HepG2 (cell line): ENCODE measurements around the gene TNNT1. TPM values are rescaled to one million over a fixed set of nuclear protein-coding genes. Genes with fewer than 3 reads are reported as not detected.

Experiments
- FOXC1 ChIP-seq: sonication (generic); formaldehyde crosslinking; IDR thresholded peaks from 2 replicates; pipeline ENCODE4 v1.8.0; 2022; ENCODE audit warnings: mild to moderate bottlenecking, missing genetic modification reagents, borderline replicate concordance
- KLF12 ChIP-seq: sonication (generic); formaldehyde crosslinking; IDR thresholded peaks from 2 replicates; pipeline ENCODE4 v1.4.0; 2020; ENCODE audit warnings: missing genetic modification reagents, borderline replicate concordance
- NFE2L2 ChIP-seq: fragments of 150-350 bp; IDR thresholded peaks from 2 replicates; pipeline ENCODE4 v1.6.1; 2014; ENCODE audit warnings: low read length
- PAXIP1 ChIP-seq: sonication (generic); formaldehyde crosslinking; conservative IDR thresholded peaks from 2 replicates; pipeline ENCODE4 v1.4.0; 2020; ENCODE audit warnings: mild to moderate bottlenecking, missing genetic modification reagents, moderate library complexity
- PCBP1 ChIP-seq: fragments of 200-400 bp; formaldehyde crosslinking; IDR thresholded peaks from 2 replicates; pipeline ENCODE4 v1.6.1; 2017; ENCODE audit warnings: mild to moderate bottlenecking, low read depth, low read length, borderline replicate concordance
- PHF8 ChIP-seq: sonication (generic); formaldehyde crosslinking; IDR thresholded peaks from 2 replicates; pipeline ENCODE4 v1.5.0; 2020; ENCODE audit warnings: missing genetic modification reagents
- RORA ChIP-seq: sonication (generic); formaldehyde crosslinking; IDR thresholded peaks from 2 replicates; pipeline ENCODE4 v1.5.0; 2020; ENCODE audit warnings: mild to moderate bottlenecking, missing genetic modification reagents, moderate library complexity
- SMAD9 ChIP-seq: sonication (generic); formaldehyde crosslinking; IDR thresholded peaks from 2 replicates; pipeline ENCODE4 v1.5.1; 2020; ENCODE audit warnings: mild to moderate bottlenecking, missing genetic modification reagents
- SMC3 ChIP-seq: IDR thresholded peaks from 2 replicates; pipeline ENCODE4 v1.6.1; 2011; ENCODE audit warnings: low read length, improper control_type of control experiment
- ZFP91 ChIP-seq: sonication (generic); formaldehyde crosslinking; IDR thresholded peaks from 2 replicates; pipeline ENCODE4 v1.9.0; 2022; ENCODE audit warnings: missing genetic modification reagents, mild to moderate bottlenecking, borderline replicate concordance
- ZNF280D ChIP-seq: sonication (generic); formaldehyde crosslinking; IDR thresholded peaks from 2 replicates; pipeline ENCODE4 v1.5.1; 2020; ENCODE audit warnings: mild to moderate bottlenecking, missing genetic modification reagents
- ZNF790 ChIP-seq: sonication (generic); formaldehyde crosslinking; IDR thresholded peaks from 2 replicates; pipeline ENCODE4 v1.8.0; 2022; ENCODE audit warnings: missing genetic modification reagents, mild to moderate bottlenecking, borderline replicate concordance
- ZNF883 ChIP-seq: sonication (generic); formaldehyde crosslinking; IDR thresholded peaks from 2 replicates; pipeline ENCODE4 v1.5.1; 2020; ENCODE audit warnings: mild to moderate bottlenecking, missing genetic modification reagents; ENCODE audit errors: not compliant biosample characterization
- ZSCAN31 ChIP-seq: sonication (generic); formaldehyde crosslinking; IDR thresholded peaks from 2 replicates; pipeline ENCODE4 v1.5.0; 2020; ENCODE audit warnings: low read depth, mild to moderate bottlenecking, missing genetic modification reagents
- polyA plus RNA-seq, 8 experiments: library from polyadenylated mRNA; depleted of rRNA in 3 of 8; stranded (reverse) in 7 of 8; unstranded in 1 of 8; fragments of >200 nt; fragmentation: Illumina TruSeq in 4 of 8; extraction: Trizol in 4 of 8; gene quantifications; 2 replicates each; pipeline versions ENCODE4 v1.2.1 to v1.2.3, GENCODE V29; 2011 to 2016; ENCODE audit warnings: low read depth in 4 of 8, missing spikeins in 1 of 8, mixed read lengths in 1 of 8; ENCODE audit not compliant: insufficient read depth in 1 of 8
- total RNA-seq, 5 experiments: library from RNA; depleted of rRNA; stranded (reverse); fragments of >200 nt; fragmentation: Illumina TruSeq; extraction: Trizol; gene quantifications; 2 replicates each; pipeline ENCODE4 v1.2.3, GENCODE V29; 2016; ENCODE audit warnings: low read depth in 1 of 5
- TF ChIP-seq, protein P1 (sequence below): sonication (generic); formaldehyde crosslinking; IDR thresholded peaks from 2 replicates; pipeline ENCODE4 v1.8.0; 2022; ENCODE audit warnings: mild to moderate bottlenecking, missing genetic modification reagents; ENCODE audit not compliant: insufficient replicate concordance
- TF ChIP-seq, protein P2 (sequence below): sonication (generic); formaldehyde crosslinking; conservative IDR thresholded peaks from 2 replicates; pipeline ENCODE4 v1.8.0; 2022; ENCODE audit warnings: mild to moderate bottlenecking, moderate library complexity, missing genetic modification reagents

The TNNT1 gene
- total and polyA plus RNA-seq, 2 of the 13 experiments (the other 11 are each of a cell fraction or from before 2014, with no cell fraction given) = 1.3 to 2.4 TPM

- TF ChIP-seq, protein P1, sequence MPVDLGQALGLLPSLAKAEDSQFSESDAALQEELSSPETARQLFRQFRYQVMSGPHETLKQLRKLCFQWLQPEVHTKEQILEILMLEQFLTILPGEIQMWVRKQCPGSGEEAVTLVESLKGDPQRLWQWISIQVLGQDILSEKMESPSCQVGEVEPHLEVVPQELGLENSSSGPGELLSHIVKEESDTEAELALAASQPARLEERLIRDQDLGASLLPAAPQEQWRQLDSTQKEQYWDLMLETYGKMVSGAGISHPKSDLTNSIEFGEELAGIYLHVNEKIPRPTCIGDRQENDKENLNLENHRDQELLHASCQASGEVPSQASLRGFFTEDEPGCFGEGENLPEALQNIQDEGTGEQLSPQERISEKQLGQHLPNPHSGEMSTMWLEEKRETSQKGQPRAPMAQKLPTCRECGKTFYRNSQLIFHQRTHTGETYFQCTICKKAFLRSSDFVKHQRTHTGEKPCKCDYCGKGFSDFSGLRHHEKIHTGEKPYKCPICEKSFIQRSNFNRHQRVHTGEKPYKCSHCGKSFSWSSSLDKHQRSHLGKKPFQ (CRISPR knock-in tag) = no peak
- TF ChIP-seq ZNF790 (CRISPR knock-in tag) (no peak), PHF8 (CRISPR knock-in tag) (no peak), SMC3 (no peak), PCBP1 (no peak), PAXIP1 (peak; percentile 53), ZSCAN31 (CRISPR knock-in tag) (peak; percentile 52; the same call in 1 of the 2 replicates), ZNF883 (CRISPR knock-in tag) (no peak), ZFP91 (CRISPR knock-in tag) (0 out of 2 replicates have a peak, but pooled peaks have one; percentile 39), ZNF280D (CRISPR knock-in tag) (no peak), RORA (CRISPR knock-in tag) (no peak), SMAD9 (CRISPR knock-in tag) (0 out of 2 replicates have a peak, but pooled peaks have one; percentile 19), FOXC1 (CRISPR knock-in tag) (0 out of 2 replicates have a peak, but pooled peaks have one; percentile 56), NFE2L2 (no peak), KLF12 (CRISPR knock-in tag) (no peak; the same call in 1 of the 2 replicates)
- TF ChIP-seq, protein P2, sequence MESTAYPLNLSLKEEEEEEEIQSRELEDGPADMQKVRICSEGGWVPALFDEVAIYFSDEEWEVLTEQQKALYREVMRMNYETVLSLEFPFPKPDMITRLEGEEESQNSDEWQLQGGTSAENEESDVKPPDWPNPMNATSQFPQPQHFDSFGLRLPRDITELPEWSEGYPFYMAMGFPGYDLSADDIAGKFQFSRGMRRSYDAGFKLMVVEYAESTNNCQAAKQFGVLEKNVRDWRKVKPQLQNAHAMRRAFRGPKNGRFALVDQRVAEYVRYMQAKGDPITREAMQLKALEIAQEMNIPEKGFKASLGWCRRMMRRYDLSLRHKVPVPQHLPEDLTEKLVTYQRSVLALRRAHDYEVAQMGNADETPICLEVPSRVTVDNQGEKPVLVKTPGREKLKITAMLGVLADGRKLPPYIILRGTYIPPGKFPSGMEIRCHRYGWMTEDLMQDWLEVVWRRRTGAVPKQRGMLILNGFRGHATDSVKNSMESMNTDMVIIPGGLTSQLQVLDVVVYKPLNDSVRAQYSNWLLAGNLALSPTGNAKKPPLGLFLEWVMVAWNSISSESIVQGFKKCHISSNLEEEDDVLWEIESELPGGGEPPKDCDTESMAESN (CRISPR knock-in tag) = no peak
Observed at GRCh38 chr19:55116232-55116858, 32.7 kb downstream of the TNNT1 start (continued).
